K562 (cell line): ENCODE measurements around the gene PRKCQ. TPM values are rescaled to one million over a fixed set of nuclear protein-coding genes. Genes with fewer than 3 reads are reported as not detected.

Experiments
- ATAC-seq: fragments of 200-7000 bp; cut with Tn5 transposase; 3 replicates; pipeline ENCODE4 v1.9.1; 2020; ENCODE audit warnings: moderate library complexity
- BruUV-seq: library from RNA; stranded (reverse); fragments of 400-500 nt; replicated peaks from 2 replicates; lab custom pipeline; 2021; lab: Mats Ljungman, UMichigan
- CTCF ChIA-PET: fragments of 300-600 bp; formaldehyde crosslinking; extraction: SDS; loops from one replicate; lab custom pipeline; 2021; ENCODE audit warnings: low intra/inter-chr PET ratio; lab: Yijun Ruan, JAX
- POLR2A ChIA-PET: fragments of 300-600, 350-650 bp; sonication (Branson Sonifier 250); formaldehyde crosslinking; extraction: SDS; loops from one replicate; lab custom pipeline; 2021; ENCODE audit warnings: antibody characterized with exemption, inconsistent platforms; lab: Yijun Ruan, JAX
- DNase-seq, 4 experiments: peaks; one replicate each; pipeline versions ENCODE4 v3.0.0 to v3.0.0-alpha.2; 2011 to 2018; ENCODE audit warnings: low spot score in 3 of 4, mixed read lengths in 3 of 4; ENCODE audit errors: extremely low read depth in 1 of 4
- FAIRE-seq: peaks from 2 replicates; lab custom pipeline; 2011; peaks lifted over from hg19 to GRCh38; lab: Jason Lieb, UNC
- H2AFZ ChIP-seq: 2 replicates; pipeline ENCODE4 v1.6.0; 2011; ENCODE audit warnings: low read depth, low read length, control low read depth, inconsistent platforms
- H3K27ac ChIP-seq: fragments of 200-600 bp; 3 replicates; pipeline ENCODE4 v1.8.0; 2011; ENCODE audit warnings: low read depth, mild to moderate bottlenecking, control low read depth, inconsistent platforms, low read length, moderate library complexity, mixed read lengths; ENCODE audit errors: extremely low read depth
- H3K27me3 ChIP-seq, 2 experiments: fragments of 300-600 bp in 1 of 2; 2 replicates in 1 of 2; 3 replicates in 1 of 2; pipeline versions ENCODE4 v1.6.0 to v1.8.0; 2011; ENCODE audit warnings: inconsistent platforms in 2 of 2, low read length in 2 of 2, mild to moderate bottlenecking in 1 of 2, mixed read lengths in 1 of 2, moderate library complexity in 1 of 2; ENCODE audit not compliant: control insufficient read depth in 2 of 2, insufficient read depth in 2 of 2
- H3K36me3 ChIP-seq: fragments of 300-600 bp; 3 replicates; pipeline ENCODE4 v1.8.0; 2011; ENCODE audit warnings: mild to moderate bottlenecking, low read length, inconsistent platforms; ENCODE audit not compliant: control insufficient read depth, insufficient read depth
- H3K4me1 ChIP-seq, 2 experiments: fragments of 200-600 bp in 1 of 2; replicated peaks in 1 of 2; 2 replicates in 1 of 2; 3 replicates in 1 of 2; pipeline versions ENCODE4 v1.5.1 to v1.8.0; 2011; ENCODE audit warnings: inconsistent platforms in 2 of 2, low read length in 2 of 2, mild to moderate bottlenecking in 1 of 2, mixed read lengths in 1 of 2, moderate library complexity in 1 of 2; ENCODE audit not compliant: control insufficient read depth in 2 of 2, insufficient read depth in 2 of 2
- H3K4me2 ChIP-seq: 2 replicates; pipeline ENCODE4 v1.6.1; 2011; ENCODE audit warnings: low read length, control low read depth, inconsistent platforms, mixed read lengths; ENCODE audit not compliant: insufficient read depth
- H3K4me3 ChIP-seq: fragments of 200-600 bp; sonication (generic), shearing (Covaris generic); 2 replicates; pipeline ENCODE4 v1.5.1; 2016; ENCODE audit warnings: control low read depth, inconsistent platforms
- H3K79me2 ChIP-seq: fragments of 200-600 bp; 3 replicates; pipeline ENCODE4 v1.8.0; 2011; ENCODE audit warnings: low read length, inconsistent platforms; ENCODE audit not compliant: control insufficient read depth, insufficient read depth
- H3K9ac ChIP-seq, 2 experiments: 2 replicates each; pipeline versions ENCODE4 v1.6.0 to v1.6.1; 2011; ENCODE audit warnings: low read depth in 2 of 2, low read length in 2 of 2, control low read depth in 1 of 2, inconsistent platforms in 1 of 2, mild to moderate bottlenecking in 1 of 2, mixed read lengths in 1 of 2; ENCODE audit not compliant: insufficient read depth in 1 of 2
- H3K9me1 ChIP-seq: one replicate; pipeline ENCODE4 v1.6.0; 2011; ENCODE audit warnings: inconsistent platforms, mild to moderate bottlenecking, low read length, moderate library complexity; ENCODE audit not compliant: control insufficient read depth, insufficient read depth
- H3K9me3 ChIP-seq: replicated peaks from 2 replicates; pipeline ENCODE4 v1.5.1; 2011; ENCODE audit warnings: low read depth, low read length, inconsistent platforms; ENCODE audit not compliant: control insufficient read depth, insufficient read depth
- H4K20me1 ChIP-seq: replicated peaks from 2 replicates; pipeline ENCODE4 v1.6.1; 2011; ENCODE audit warnings: low read length, inconsistent platforms, mixed read lengths; ENCODE audit not compliant: control insufficient read depth, insufficient read depth
- NCOR1 ChIP-seq: fragments of 450-650 bp; IDR thresholded peaks from 2 replicates; pipeline ENCODE4 v1.6.1; 2016; ENCODE audit warnings: mild to moderate bottlenecking, moderate library complexity
- PHF21A ChIP-seq: fragments of 450-650 bp; IDR thresholded peaks from 2 replicates; pipeline ENCODE4 v1.6.1; 2017; ENCODE audit warnings: low read depth, borderline replicate concordance
- REST ChIP-seq, 2 experiments: fragments of 450-650 bp; formaldehyde crosslinking in 1 of 2; IDR thresholded peaks; 2 replicates each; pipeline versions ENCODE4 v1.4.0 to v1.6.1; 2014 to 2020; ENCODE audit warnings: mild to moderate bottlenecking in 2 of 2, borderline replicate concordance in 1 of 2, low read depth in 1 of 2
- YY1 ChIP-seq, 3 experiments: IDR thresholded peaks; 2 replicates each; pipeline ENCODE4 v1.6.1; 2011; ENCODE audit warnings: low read length in 2 of 3, mild to moderate bottlenecking in 2 of 3, moderate library complexity in 2 of 3, borderline replicate concordance in 1 of 3, control low read depth in 1 of 3, low read depth in 1 of 3; ENCODE audit not compliant: insufficient read depth in 3 of 3, insufficient replicate concordance in 2 of 3, control insufficient read depth in 1 of 3, insufficient read length in 1 of 3; ENCODE audit errors: extremely low read depth in 1 of 3
- ZFP30 ChIP-seq: fragments of 250-450 bp; sonication (Bioruptor Pico); IDR thresholded peaks from 2 replicates; pipeline ENCODE4 v1.8.0; 2022; ENCODE audit warnings: moderate library complexity, mild to moderate bottlenecking, inconsistent platforms, borderline replicate concordance
- WGBS: fragments of 100-300 bp; shearing (Covaris generic); methylation state at CpG from one replicate; pipeline ENCODE4 v1.1.6; 2016; ENCODE audit warnings: low coverage, mixed read lengths; ENCODE audit not compliant: insufficient coverage; ENCODE audit errors: missing lambda C conversion rate; 5-methylcytosine and 5-hydroxymethylcytosine counted together
- in situ Hi-C: fragments of 300-500 bp; cut with MboI; formaldehyde crosslinking; loops from 4 replicates; pipeline ENCODE4 v1.15.0; 2018; ENCODE audit warnings: inconsistent platforms, mixed read lengths
- intact Hi-C: fragments of 100-400 bp; cut with micrococcal nuclease; formaldehyde crosslinking; loops from 2 replicates; pipeline ENCODE4 v1.14.2; 2022
- polyA plus RNA-seq, 8 experiments: library from polyadenylated mRNA; depleted of rRNA in 4 of 8; stranded (reverse) in 5 of 8; unstranded in 3 of 8; fragments of >200 nt; fragmentation: Nextera tagmentation in 2 of 8; fragmentation: Illumina TruSeq in 1 of 8; extraction: Ambion mirVana in 2 of 8; extraction: Trizol in 1 of 8; gene quantifications; 2 replicates each; pipeline versions ENCODE4 v1.2.1 to v1.2.3, GENCODE V29; 2011 to 2014; ENCODE audit warnings: inconsistent platforms in 1 of 8, missing spikeins in 1 of 8
- total RNA-seq, 7 experiments: library from RNA; depleted of rRNA in 6 of 7; stranded (reverse); fragments of >200 nt in 6 of 7; fragmentation: Illumina TruSeq in 2 of 7; extraction: Trizol in 2 of 7; gene quantifications; 2 replicates each; pipeline versions ENCODE4 v1.2.1 to v1.2.3, GENCODE V29; 2011 to 2021; ENCODE audit warnings: low replicate concordance in 1 of 7
- TF ChIP-seq, protein P1 (sequence below): IDR thresholded peaks from 2 replicates; pipeline ENCODE4 v1.6.1; 2012; ENCODE audit warnings: low read depth, low read length, improper control_type of control experiment, borderline replicate concordance

The PRKCQ gene
- total and polyA plus RNA-seq, 9 of the 15 experiments (the other 6 are each of a cell fraction or from before 2014, with no cell fraction given), result 4.4 to 23.3 (median 14.6) TPM

DNA sequence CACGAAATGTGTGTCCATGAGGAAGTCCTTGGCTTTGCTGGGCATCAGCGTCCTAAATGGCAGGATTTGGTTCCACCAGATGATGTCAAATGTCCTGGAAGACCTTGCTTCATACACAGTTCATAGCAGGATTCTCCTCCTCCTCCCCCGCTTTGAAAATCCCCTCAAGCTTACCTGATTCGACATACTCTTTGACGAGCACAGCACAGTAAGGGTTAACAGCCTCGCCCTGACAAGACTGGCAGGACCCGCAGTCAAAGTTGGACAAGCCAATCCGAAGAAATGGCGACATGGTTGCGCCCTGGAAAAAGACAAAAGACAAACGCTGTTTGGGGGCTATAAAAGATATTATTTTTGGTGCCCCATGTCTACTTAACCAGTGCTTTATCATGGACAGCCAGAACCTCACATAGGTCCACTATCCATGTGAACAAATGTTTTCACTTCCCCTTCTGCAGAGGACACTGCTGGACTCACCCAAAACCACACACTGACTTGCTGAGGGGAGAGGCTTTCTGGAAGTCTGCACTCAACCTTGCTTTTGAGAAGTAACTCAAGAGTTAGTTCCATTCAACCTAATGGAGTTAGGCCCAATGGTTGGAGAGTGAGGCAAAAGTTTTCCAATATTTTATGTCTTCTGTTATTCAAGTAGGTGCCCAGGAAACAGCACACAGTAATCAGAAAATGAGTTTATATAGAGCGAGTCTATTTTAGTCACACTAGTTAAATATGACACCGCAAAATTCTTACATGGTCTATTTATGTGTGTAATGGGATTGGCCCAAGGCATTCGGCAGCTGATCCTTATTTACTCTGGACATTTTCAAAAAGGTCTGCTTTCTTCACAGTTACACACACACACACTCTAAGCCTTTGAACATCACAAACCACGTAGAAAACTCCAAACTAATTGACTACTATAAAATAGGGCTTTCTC, 65.0 kb downstream of the PRKCQ start:
- no peaks in the 10 kb centered on the region for H4K20me1 ChIP-seq
- ChIA-PET POLR2A (interaction anchor here (0.8 kb wide), 1 partner anchor 52 kb away, joined by 3 read pairs; no protein-coding TSS in a partner anchor), CTCF (no interaction called here)
- H3K27me3 ChIP-seq, result no peaks in the 10 kb centered on the region; a peak in 1 of 5 replicates
- BruUV-seq, result no TSS peak
- WGBS, result 52% methylated on average over 15 of the region's 15 CpGs
- peak in 2 of 4 experiments; percentile 56 to 66 for DNase-seq
- peak overlapping the region; percentile 70 for H3K27ac ChIP-seq
- peak overlapping the region; percentile 23 for H3K4me2 ChIP-seq
- intact Hi-C loops, result loop anchor here (5.0 kb wide), 3 partner anchors 68 to 152 kb away; no protein-coding TSS in a partner anchor
- FAIRE-seq, result peak; percentile 85
- no peak overlapping the region for H3K9ac ChIP-seq
- H3K79me2 ChIP-seq, result no peaks in the 10 kb centered on the region
- peaks cover 12% of the 10 kb centered on the region for H3K9me3 ChIP-seq
- in situ Hi-C loops, result no loop called here
- no peak overlapping the region for H3K4me3 ChIP-seq
- H3K36me3 ChIP-seq, result peaks cover 25% of the 10 kb centered on the region
- peak overlapping the region; percentile 46; the same call in 1 of the 2 replicates for H2AFZ ChIP-seq
- no peaks in the 10 kb centered on the region for H3K9me1 ChIP-seq
- H3K4me1 ChIP-seq, result peaks cover 0 to 21% of the 10 kb centered on the region in 2 experiments; a peak in 4 of 5 replicates
- ATAC-seq, result peak; percentile 85
- TF ChIP-seq PHF21A (no peak), REST (IDR thresholded peaks at IDR 0.05; ENCODE audit: borderline replicate concordance) (no peak), REST (CRISPR knock-in tag; IDR thresholded peaks at IDR 0.05; ENCODE audit: low read depth) (no peak), YY1 (IDR thresholded peaks at IDR 0.05; ENCODE audit: borderline replicate concordance in 1 of 3, control insufficient read depth in 1 of 3, extremely low read depth in 1 of 3, insufficient read depth in 3 of 3, insufficient read length in 1 of 3, insufficient replicate concordance in 2 of 3, low read depth in 1 of 3, low read length in 2 of 3) (no peak), ZFP30 (CRISPR knock-in tag) (no peak), NCOR1 (peak; percentile 57; the same call in 1 of the 2 replicates)
- TF ChIP-seq, protein P1, sequence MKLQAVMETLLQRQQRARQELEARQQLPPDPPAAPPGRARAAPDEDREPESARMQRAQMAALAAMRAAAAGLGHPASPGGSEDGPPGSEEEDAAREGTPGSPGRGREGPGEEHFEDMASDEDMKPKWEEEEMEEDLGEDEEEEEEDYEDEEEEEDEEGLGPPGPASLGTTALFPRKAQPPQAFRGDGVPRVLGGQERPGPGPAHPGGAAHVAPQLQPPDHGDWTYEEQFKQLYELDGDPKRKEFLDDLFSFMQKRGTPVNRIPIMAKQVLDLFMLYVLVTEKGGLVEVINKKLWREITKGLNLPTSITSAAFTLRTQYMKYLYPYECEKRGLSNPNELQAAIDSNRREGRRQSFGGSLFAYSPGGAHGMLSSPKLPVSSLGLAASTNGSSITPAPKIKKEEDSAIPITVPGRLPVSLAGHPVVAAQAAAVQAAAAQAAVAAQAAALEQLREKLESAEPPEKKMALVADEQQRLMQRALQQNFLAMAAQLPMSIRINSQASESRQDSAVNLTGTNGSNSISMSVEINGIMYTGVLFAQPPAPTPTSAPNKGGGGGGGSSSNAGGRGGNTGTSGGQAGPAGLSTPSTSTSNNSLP, result no peak
